Medulla oblongata (tissue), 1 donor: ENCODE results near the gene MXD4.
"Not testable (repeated sequence)": the region's sequence is repeated elsewhere in the genome, so short reads cannot be mapped to it uniquely, and the experiment has no call there.

Source experiments
- DNase-seq: peaks from one replicate; pipeline ENCODE4 v3.0.0-alpha.2; 2015; ENCODE audit errors: extremely low spot score

The MXD4 gene

GRCh38 chr4:2221378-2221777 is 40.5 kb downstream of the MXD4 start:
- not testable (repeated sequence) for DNase-seq

- peak; percentile 87 for DNase-seq
Measured at GRCh38 chr4:2220016-2220630, 41.8 kb downstream of the MXD4 start.

DNA sequence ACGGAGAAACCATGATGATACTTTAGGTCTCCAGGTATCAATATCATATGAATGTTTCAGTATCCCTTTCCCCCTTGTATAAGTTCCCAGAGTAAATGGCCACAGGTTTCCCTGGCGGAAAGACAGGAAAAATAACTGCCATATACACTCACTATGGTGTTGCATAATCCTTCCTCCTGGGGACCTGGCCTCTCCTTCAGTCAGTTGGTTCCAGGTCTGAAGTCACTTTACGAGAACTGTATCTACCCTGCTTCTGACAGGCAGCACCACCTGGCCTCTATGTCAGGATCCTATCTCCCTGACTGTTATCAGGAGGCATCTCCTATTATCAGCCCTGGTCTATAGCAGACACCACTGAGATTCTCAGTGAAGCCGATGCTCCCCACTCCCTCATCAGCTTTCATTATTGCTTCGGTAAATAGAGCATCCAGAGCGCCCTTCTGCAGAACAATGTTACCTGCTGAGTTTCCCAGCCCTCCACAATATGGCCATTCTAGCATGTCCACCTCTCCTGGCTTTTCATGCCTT is 42.6 kb downstream of the MXD4 start:
- DNase-seq: no peak

DNA sequence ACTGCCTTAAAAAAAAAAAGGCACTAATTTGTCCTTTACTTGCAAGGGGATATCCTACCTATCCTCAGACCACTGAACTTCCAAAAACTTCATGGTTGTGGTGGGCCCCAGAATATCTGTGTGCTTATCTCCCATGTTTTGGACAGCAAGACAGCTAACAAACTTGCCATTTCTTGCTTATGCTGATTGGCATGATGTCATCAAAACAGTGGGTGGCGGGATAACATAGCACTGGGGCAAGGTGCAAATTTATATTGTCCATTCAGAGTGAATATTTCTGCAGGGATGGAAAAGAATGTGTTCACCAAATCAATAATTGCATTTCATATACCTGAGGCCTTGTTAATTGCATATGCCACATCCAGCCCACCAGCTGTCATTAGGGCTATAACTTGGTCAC is 43.5 kb downstream of the MXD4 start:
- no peak for DNase-seq

- DNase-seq: no peak
Measured at GRCh38 chr4:2217726-2218125, 44.2 kb downstream of the MXD4 start.

- no peak for DNase-seq
Measured at GRCh38 chr4:2212831-2213230, 49.1 kb downstream of the MXD4 start.

DNA sequence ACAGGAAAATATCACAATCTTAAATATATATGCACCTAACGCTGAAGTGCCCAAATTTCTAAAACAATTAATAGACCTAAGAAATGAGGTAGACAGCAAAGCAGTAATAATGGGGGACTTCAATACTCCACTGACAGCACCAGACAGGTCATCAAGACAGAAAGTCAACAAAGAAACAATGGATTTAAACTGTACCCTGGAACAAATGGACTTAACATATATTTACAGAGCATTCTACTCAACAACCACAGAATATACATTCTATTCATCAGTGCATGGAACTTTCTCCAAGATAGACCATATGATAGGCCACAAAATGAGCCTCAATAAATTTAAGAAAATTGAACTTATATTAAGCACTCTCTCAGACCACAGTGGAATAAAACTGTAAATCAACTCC is 59.1 kb downstream of the MXD4 start:
- DNase-seq: not testable (repeated sequence)
